ENCODE measurements around the gene TMPRSS2.

DNA sequence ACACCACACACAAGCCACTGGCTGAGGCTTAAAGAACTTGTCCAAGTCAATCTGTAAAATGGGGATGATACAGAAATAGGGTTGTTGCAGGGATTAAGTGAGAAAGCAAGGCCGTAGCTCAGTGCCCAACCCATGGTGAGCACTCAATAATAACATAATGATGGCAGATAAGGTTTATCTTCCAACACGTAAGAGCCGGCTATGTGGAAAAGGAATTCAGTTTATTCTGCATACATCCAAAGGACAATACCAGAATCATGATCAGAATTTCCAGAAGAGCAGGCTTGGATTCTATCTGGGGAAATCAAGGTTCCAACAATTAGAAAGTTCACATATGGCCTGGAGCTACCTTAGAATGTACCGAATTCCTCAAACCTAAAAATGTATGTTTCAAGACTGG is 4.6 kb downstream of the TMPRSS2 start:
- TF ChIP-seq, protein P1, sequence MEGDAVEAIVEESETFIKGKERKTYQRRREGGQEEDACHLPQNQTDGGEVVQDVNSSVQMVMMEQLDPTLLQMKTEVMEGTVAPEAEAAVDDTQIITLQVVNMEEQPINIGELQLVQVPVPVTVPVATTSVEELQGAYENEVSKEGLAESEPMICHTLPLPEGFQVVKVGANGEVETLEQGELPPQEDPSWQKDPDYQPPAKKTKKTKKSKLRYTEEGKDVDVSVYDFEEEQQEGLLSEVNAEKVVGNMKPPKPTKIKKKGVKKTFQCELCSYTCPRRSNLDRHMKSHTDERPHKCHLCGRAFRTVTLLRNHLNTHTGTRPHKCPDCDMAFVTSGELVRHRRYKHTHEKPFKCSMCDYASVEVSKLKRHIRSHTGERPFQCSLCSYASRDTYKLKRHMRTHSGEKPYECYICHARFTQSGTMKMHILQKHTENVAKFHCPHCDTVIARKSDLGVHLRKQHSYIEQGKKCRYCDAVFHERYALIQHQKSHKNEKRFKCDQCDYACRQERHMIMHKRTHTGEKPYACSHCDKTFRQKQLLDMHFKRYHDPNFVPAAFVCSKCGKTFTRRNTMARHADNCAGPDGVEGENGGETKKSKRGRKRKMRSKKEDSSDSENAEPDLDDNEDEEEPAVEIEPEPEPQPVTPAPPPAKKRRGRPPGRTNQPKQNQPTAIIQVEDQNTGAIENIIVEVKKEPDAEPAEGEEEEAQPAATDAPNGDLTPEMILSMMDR (IDR thresholded peaks at IDR 0.05): no peak
- TF ChIP-seq POLR2A (IDR thresholded peaks at IDR 0.05) (no peak), EP300 (IDR thresholded peaks at IDR 0.05) (no peak)

Data from gastroesophageal sphincter (tissue), 3 donors.